GM13976 (cell line): ENCODE data around the gene CLSTN3.
"Not testable (repeated sequence)": the region's sequence is repeated elsewhere in the genome, so short reads cannot be mapped to it uniquely, and the experiment has no call there.

Experiments used
- DNase-seq: peaks from one replicate; pipeline ENCODE4 v3.0.0; 2012; ENCODE audit warnings: low spot score
- CTCF ChIP-seq: IDR thresholded peaks from 2 replicates; pipeline ENCODE4 v1.5.1; 2012; ENCODE audit warnings: borderline replicate concordance, mild to moderate bottlenecking; ENCODE audit not compliant: insufficient read depth; ENCODE audit errors: extremely low read depth, missing control alignments, control extremely low read depth
- in situ Hi-C: fragments of 300-500 bp; cut with MboI; formaldehyde crosslinking; loops from one replicate; pipeline ENCODE4 v1.12.0; 2022; ENCODE audit warnings: low sequenced_read_pairs, mixed read lengths, inconsistent platforms; ENCODE audit not compliant: unreplicated experiment

Gene CLSTN3

DNA sequence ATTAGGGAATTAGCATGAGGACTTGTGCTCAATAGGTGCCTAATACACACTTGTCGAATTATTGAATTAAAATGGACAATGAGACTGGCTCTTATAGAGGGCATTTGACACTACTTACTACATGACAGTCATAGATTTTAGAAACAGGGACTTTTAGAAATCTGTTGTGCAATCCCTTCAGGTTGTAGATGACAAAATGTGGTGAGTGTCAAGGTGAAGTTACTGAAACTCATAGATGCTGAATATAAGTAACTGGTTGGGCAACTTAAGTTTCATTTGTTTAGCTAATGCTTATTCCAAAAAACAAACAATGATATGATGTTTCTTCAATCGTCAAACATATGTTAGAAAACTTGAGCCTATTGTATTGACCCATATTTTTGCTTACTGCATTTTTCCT lies 46.4 kb downstream of the CLSTN3 start:
- DNase-seq: no peak
- in situ Hi-C loops: no loop called here
- no peak for TF ChIP-seq CTCF

DNA sequence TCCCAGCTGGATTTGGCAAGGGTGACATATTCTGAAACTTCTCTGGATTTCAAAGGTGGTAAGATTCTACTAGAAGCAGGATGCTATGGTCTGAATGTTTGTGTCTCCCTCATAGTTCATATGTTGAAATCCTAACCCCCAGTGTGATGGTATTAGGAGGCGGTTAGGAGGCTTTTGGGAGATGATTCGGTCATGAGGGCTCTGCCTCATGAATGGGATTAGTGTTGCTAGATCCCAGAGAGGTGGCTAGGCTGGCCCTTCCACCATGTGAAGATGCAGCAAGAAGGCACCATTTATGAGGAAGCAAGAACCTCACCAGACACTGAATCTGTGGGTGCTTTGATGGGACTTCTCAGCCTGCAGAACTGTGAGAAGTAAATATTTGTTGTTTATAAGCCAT lies 48.3 kb downstream of the CLSTN3 start:
- no peak for TF ChIP-seq CTCF
- in situ Hi-C loops: no loop called here
- no peak for DNase-seq

DNA sequence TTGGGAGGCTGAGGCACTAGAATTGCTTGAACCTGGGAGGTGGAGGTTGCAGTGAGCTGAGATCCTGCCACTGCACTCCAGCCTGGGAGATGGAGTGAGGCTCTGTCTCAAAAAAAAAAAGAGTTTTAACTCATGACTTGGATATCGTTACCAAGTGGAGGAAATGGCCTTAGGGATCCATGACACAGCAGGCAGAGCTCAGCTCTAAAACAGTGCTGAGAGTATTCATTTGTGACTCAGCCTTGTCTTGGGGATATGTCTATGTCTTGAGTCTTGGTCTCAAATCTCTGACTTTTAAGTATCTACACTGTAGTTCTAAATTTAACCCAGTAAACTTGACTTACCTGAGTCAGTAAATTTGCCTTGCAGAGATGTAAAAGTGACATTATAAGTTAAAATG lies 50.5 kb downstream of the CLSTN3 start:
- TF ChIP-seq CTCF: no peak
- no peak for DNase-seq
- in situ Hi-C loops: no loop called here

- DNase-seq, in situ Hi-C loops: not testable (repeated sequence)
Observed at GRCh38 chr12:7186058-7186457, 55.9 kb downstream of the CLSTN3 start.

DNA sequence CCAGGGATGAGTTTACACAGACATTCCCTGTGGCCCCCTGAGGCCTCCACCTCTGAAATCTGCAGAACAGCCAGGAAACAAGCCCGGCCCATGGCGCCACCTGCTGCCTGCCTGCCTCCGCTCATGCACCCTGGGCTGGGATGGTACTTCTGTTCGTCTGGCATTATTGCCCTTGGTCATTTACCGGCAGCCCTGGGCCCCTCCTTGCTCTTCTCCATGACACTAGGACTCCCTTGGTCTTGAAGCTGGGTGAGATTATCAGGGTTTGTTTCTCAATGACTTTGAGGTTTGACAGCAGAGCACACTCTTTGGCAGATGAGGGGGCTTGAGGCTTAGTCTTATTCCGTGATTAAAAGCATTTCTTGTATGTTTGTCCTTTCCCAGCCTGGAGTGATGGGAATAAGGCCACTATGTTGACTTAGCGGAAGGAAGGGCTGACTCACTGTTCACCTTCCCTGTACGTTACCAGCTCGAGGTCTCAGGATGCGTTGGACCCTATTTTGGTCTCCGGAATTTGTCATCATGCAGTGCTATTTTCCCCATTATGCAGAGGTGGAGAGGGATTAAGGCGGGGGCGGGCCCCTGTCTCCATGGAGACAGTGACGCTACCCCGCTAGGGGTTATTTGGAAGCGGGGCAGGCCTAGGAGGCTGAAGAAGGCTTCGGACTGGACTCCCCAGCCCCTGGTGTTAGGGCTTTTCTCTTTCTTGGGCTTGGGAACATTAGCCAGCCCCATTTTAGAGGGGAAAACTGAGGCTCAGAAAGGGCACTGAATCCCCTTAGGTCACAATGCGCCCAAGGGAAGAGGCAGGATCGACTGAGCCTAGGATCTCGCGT lies 58.6 kb downstream of the CLSTN3 start:
- in situ Hi-C loops: no loop called here
- peak; percentile 55 for DNase-seq
- TF ChIP-seq CTCF: peak; percentile 85

DNA sequence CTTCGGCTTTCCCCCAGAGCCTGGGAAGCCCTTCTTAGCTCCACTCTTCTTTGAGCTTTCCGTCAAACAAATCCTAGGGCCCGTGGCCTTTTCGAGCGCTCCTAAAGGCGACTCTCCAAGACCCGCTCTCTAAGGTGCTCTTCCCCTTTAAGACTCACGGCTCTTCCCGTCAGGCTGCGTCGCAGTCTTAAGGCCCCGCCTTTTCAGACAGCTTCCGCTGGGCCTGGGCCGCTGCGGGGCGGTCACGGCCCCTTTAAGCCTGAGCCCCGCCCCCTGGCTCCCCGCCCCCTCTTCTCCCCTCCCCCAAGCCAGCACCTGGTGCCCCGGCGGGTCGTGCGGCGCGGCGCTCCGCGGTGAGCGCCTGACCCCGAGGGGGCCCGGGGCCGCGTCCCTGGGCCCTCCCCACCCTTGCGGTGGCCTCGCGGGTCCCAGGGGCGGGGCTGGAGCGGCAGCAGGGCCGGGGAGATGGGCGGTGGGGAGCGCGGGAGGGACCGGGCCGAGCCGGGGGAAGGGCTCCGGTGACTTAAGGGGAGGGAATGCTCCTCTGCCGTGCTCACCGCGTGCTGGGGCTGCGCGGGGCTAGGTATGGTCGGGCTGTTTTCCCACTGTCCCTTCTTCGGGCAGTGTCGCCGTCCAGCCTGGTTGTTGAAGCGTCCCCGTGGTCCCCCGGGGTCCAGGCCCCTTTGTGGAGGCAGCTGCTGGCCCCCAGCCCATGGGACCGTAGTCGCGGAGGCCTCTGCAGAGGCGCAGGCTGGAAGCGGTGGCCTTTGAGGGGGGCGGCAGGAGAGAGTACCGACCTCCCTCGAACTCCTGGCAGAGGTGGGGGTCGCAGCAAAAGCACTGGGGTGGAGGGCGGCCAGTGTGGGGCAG lies 59.5 kb downstream of the CLSTN3 start, which contains the start of gene PEX5:
Gene PEX5 (plus strand): TSS at position 289 of the 870 bp plus-strand sequence. CDS start 692 bp downstream, outside the sequence.
- in situ Hi-C loops: no loop called here
- peak; percentile 95 for DNase-seq
- no peak for TF ChIP-seq CTCF

GRCh38 chr12:7190268-7191055 lies 60.3 kb downstream of the CLSTN3 start:
- no peak for TF ChIP-seq CTCF
- peak; percentile 38 for DNase-seq
- in situ Hi-C loops: no loop called here
